Suprapubic skin (tissue), 4 donors: ENCODE measurements around the gene TRIM46.

Source experiments
- CTCF ChIP-seq, 2 donors: fragments of 200-600 bp in 1 of 2; fragments of 450-650 bp in 1 of 2; sonication (generic) in 1 of 2; IDR thresholded peaks; one replicate each; pipeline ENCODE4 v1.5.1; 2016 to 2019; ENCODE audit warnings: antibody characterized with exemption in 2 of 2, mild to moderate bottlenecking in 1 of 2, moderate library complexity in 1 of 2
- EP300 ChIP-seq: sonication (generic); formaldehyde crosslinking; IDR thresholded peaks from one replicate; pipeline ENCODE4 v1.6.1; 2017; ENCODE audit warnings: antibody characterized with exemption
- POLR2A ChIP-seq, 2 donors: fragments of 450-650 bp; IDR thresholded peaks; one replicate each; pipeline ENCODE4 v1.6.1; 2017; ENCODE audit warnings: antibody characterized with exemption in 2 of 2, mild to moderate bottlenecking in 2 of 2, moderate library complexity in 2 of 2
- POLR2AphosphoS5 ChIP-seq, 3 donors: sonication (generic); formaldehyde crosslinking; IDR thresholded peaks; one replicate each; pipeline ENCODE4 v1.6.1; 2017; ENCODE audit warnings: antibody characterized with exemption in 3 of 3

- no peak for TF ChIP-seq CTCF (IDR thresholded peaks at IDR 0.05)
- TF ChIP-seq EP300, result no peak
- no peak for TF ChIP-seq POLR2AphosphoS5 (IDR thresholded peaks at IDR 0.05)
- TF ChIP-seq POLR2A (IDR thresholded peaks at IDR 0.05), result no peak
Observed at GRCh38 chr1:155191904-155192303, 18.3 kb downstream of the TRIM46 start.
